ENCODE data around the gene FN1.

Gene FN1

DNA sequence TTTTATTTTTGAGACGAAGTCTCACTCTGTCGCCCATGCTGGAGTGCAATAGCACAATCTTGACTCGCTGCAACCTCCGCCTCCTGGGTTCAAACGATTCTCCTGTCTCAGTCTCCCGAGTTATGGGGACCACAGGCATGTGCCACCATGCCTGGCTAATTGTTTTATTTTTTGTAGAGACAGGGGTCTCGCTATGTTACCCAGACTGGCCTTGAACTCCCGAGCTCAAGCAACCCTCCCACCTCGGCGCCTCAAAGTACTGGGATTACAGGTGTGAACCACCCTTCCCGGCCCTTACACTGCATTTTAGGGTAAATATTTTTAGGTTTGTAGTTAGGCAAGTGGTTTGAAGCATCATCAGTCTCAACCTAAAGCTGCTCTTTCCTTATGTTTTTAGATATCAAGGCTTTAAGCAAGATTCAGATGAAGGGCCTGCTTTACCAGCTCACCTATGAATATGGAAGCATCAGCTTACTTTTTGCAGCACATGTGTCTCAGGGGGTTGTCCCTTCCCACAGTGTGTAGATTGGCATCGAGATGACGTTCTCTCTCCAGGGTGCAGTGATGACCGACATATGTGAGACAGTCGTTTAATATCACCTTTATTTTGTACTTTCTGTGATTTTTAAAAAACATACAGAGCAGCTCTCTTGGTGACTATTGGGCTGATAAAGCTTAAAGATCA, 76.8 kb downstream of the FN1 start:
- Histone ChIP-seq H3K27ac (replicated peaks; ENCODE audit: low read length) (no peak overlapping the region), H2BK15ac (ENCODE audit: low read length) (no peak overlapping the region), H3K14ac (ENCODE audit: low read length) (no peak overlapping the region), H3K36me3 (replicated peaks in 1 of 2; ENCODE audit: control insufficient read depth in 2 of 2, insufficient read depth in 2 of 2, low read length in 2 of 2) (peaks cover 10 to 40% of the 10 kb centered on the region in 2 donors), H3K23ac (ENCODE audit: low read depth, low read length, poor library complexity) (no peak overlapping the region), H3K9me3 (replicated peaks in 1 of 2; ENCODE audit: control insufficient read depth in 2 of 2, insufficient read depth in 1 of 2, low read depth in 1 of 2, low read length in 2 of 2) (no peaks in the 10 kb centered on the region), H3K9ac (ENCODE audit: low read depth, low read length, poor library complexity) (no peak overlapping the region), H2BK12ac (ENCODE audit: low read length) (no peak overlapping the region), H3K79me1 (ENCODE audit: low read depth, low read length) (peaks cover 4% of the 10 kb centered on the region), H2AK5ac (ENCODE audit: low read depth, low read length) (no peak overlapping the region), H3K27me3 (ENCODE audit: control insufficient read depth in 3 of 3, insufficient read depth in 3 of 3, low read depth in 1 of 3, low read length in 3 of 3) (no peaks in the 10 kb centered on the region), H3K4ac (ENCODE audit: low read length) (no peak overlapping the region), H3K18ac (ENCODE audit: low read length) (no peak overlapping the region), H3K4me2 (ENCODE audit: insufficient read depth, low read length, poor library complexity, severe bottlenecking) (no peak overlapping the region), H4K91ac (ENCODE audit: low read depth, low read length, poor library complexity) (no peak overlapping the region), H2AFZ (ENCODE audit: low read length) (no peak overlapping the region), H3K4me1 (ENCODE audit: control insufficient read depth in 2 of 2, insufficient read depth in 1 of 2, low read depth in 1 of 2, low read length in 2 of 2) (no peaks in the 10 kb centered on the region), H2BK120ac (ENCODE audit: low read depth, low read length) (no peak overlapping the region), H3K4me3 (ENCODE audit: low read length in 2 of 2) (no peak overlapping the region), H4K8ac (ENCODE audit: low read depth, low read length) (no peak overlapping the region), H2BK5ac (ENCODE audit: low read length) (no peak overlapping the region)
- WGBS, 2 donors (ENCODE audit: extremely low coverage in 2 of 2, insufficient read length in 2 of 2, insufficient replicate concordance in 1 of 2) = no CpG with 5 or more reads among the region's 15 CpGs
- DNase-seq (ENCODE audit: low spot score) = no peak

DNA sequence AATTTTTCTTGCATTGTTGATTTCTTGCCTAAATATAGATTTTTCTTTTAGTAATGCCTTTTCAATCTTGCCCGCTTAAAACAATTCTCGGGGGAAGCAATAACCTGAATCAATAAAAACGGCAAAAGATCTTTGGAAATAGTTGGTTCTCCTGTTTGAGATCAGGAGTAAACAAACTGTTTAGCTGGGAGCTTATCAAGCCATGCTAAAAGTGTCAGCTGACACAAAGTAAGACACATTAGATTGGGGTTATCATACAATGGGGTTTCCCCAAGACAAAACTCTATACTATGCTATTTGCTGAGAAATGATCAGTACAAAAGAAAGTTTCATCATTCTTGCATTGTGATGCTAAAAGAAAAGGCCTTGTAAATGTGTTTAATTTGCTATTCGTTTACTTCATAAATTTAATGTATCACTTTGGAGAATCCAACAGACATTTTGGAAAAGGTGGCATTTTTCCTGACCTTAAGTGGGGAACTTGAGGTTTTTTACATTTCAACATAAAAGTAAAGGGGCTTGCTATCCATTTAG, 77.5 kb downstream of the FN1 start:
- no peak overlapping the region for H4K91ac ChIP-seq (ENCODE audit: low read depth, low read length, poor library complexity)
- WGBS, 2 donors (ENCODE audit: extremely low coverage in 2 of 2, insufficient read length in 2 of 2, insufficient replicate concordance in 1 of 2) = no CpG with 5 or more reads among the region's 4 CpGs
- no peak overlapping the region for H4K8ac ChIP-seq (ENCODE audit: low read depth, low read length)
- DNase-seq (ENCODE audit: low spot score) = no peak
- no peak overlapping the region for H3K4me2 ChIP-seq (ENCODE audit: insufficient read depth, low read length, poor library complexity, severe bottlenecking)
- H3K36me3 ChIP-seq (replicated peaks in 1 of 2; ENCODE audit: control insufficient read depth in 2 of 2, insufficient read depth in 2 of 2, low read length in 2 of 2) = peaks cover 8 to 33% of the 10 kb centered on the region in 2 donors
- no peak overlapping the region for H3K27ac ChIP-seq (replicated peaks; ENCODE audit: low read length)
- H3K27me3 ChIP-seq (ENCODE audit: control insufficient read depth in 3 of 3, insufficient read depth in 3 of 3, low read depth in 1 of 3, low read length in 3 of 3) = no peaks in the 10 kb centered on the region
- H3K9ac ChIP-seq (ENCODE audit: low read depth, low read length, poor library complexity) = no peak overlapping the region
- H2BK5ac ChIP-seq (ENCODE audit: low read length) = no peak overlapping the region
- H3K23ac ChIP-seq (ENCODE audit: low read depth, low read length, poor library complexity) = no peak overlapping the region
- no peak overlapping the region for H2BK120ac ChIP-seq (ENCODE audit: low read depth, low read length)
- H3K18ac ChIP-seq (ENCODE audit: low read length) = no peak overlapping the region
- H3K4ac ChIP-seq (ENCODE audit: low read length) = no peak overlapping the region
- H3K14ac ChIP-seq (ENCODE audit: low read length) = no peak overlapping the region
- peaks cover 2% of the 10 kb centered on the region for H3K79me1 ChIP-seq (ENCODE audit: low read depth, low read length)
- no peak overlapping the region for H2AFZ ChIP-seq (ENCODE audit: low read length)
- no peaks in the 10 kb centered on the region for H3K4me1 ChIP-seq (ENCODE audit: control insufficient read depth in 2 of 2, insufficient read depth in 1 of 2, low read depth in 1 of 2, low read length in 2 of 2)
- H3K9me3 ChIP-seq (replicated peaks in 1 of 2; ENCODE audit: control insufficient read depth in 2 of 2, insufficient read depth in 1 of 2, low read depth in 1 of 2, low read length in 2 of 2) = no peaks in the 10 kb centered on the region
- no peak overlapping the region for H2BK15ac ChIP-seq (ENCODE audit: low read length)
- H2AK5ac ChIP-seq (ENCODE audit: low read depth, low read length) = no peak overlapping the region
- no peak overlapping the region for H3K4me3 ChIP-seq (ENCODE audit: low read length in 2 of 2)
- H2BK12ac ChIP-seq (ENCODE audit: low read length) = no peak overlapping the region

DNA sequence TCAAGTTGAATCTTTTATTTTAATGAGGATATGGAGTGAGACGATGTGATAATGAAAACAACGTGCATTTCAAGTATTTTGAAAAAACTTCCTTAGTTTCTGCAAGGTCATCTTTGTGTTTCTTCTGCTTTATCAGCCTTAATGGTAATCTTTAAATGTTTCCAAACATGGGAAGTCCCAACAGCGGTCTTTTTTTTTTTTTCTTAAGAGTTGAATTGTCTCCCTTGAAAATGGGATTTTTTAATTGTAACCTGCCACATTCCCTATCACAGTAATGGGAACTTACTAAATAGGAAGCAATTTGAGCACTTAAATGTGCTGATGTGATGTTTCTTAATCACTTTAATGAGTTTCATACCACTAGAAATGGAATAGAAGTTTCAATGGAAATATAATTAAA, 78.2 kb downstream of the FN1 start:
- WGBS, 2 donors (ENCODE audit: extremely low coverage in 2 of 2, insufficient read length in 2 of 2, insufficient replicate concordance in 1 of 2) = no CpG with 5 or more reads among the region's 3 CpGs
- Histone ChIP-seq H3K4me1 (ENCODE audit: control insufficient read depth in 2 of 2, insufficient read depth in 1 of 2, low read depth in 1 of 2, low read length in 2 of 2) (no peaks in the 10 kb centered on the region), H3K9ac (ENCODE audit: low read depth, low read length, poor library complexity) (no peak overlapping the region), H3K79me1 (ENCODE audit: low read depth, low read length) (no peaks in the 10 kb centered on the region), H3K4me3 (ENCODE audit: low read length in 2 of 2) (no peak overlapping the region), H3K9me3 (replicated peaks in 1 of 2; ENCODE audit: control insufficient read depth in 2 of 2, insufficient read depth in 1 of 2, low read depth in 1 of 2, low read length in 2 of 2) (no peaks in the 10 kb centered on the region), H3K14ac (ENCODE audit: low read length) (no peak overlapping the region), H4K91ac (ENCODE audit: low read depth, low read length, poor library complexity) (no peak overlapping the region), H2BK15ac (ENCODE audit: low read length) (no peak overlapping the region), H2BK5ac (ENCODE audit: low read length) (no peak overlapping the region), H3K27me3 (ENCODE audit: control insufficient read depth in 3 of 3, insufficient read depth in 3 of 3, low read depth in 1 of 3, low read length in 3 of 3) (no peaks in the 10 kb centered on the region), H3K27ac (replicated peaks; ENCODE audit: low read length) (no peak overlapping the region), H2BK12ac (ENCODE audit: low read length) (no peak overlapping the region), H2BK120ac (ENCODE audit: low read depth, low read length) (no peak overlapping the region), H4K8ac (ENCODE audit: low read depth, low read length) (no peak overlapping the region), H3K23ac (ENCODE audit: low read depth, low read length, poor library complexity) (no peak overlapping the region), H2AK5ac (ENCODE audit: low read depth, low read length) (no peak overlapping the region), H3K36me3 (replicated peaks in 1 of 2; ENCODE audit: control insufficient read depth in 2 of 2, insufficient read depth in 2 of 2, low read length in 2 of 2) (peaks cover 4 to 26% of the 10 kb centered on the region in 2 donors), H3K4me2 (ENCODE audit: insufficient read depth, low read length, poor library complexity, severe bottlenecking) (no peak overlapping the region), H2AFZ (ENCODE audit: low read length) (no peak overlapping the region), H3K18ac (ENCODE audit: low read length) (no peak overlapping the region), H3K4ac (ENCODE audit: low read length) (no peak overlapping the region)
- DNase-seq (ENCODE audit: low spot score) = no peak

DNA sequence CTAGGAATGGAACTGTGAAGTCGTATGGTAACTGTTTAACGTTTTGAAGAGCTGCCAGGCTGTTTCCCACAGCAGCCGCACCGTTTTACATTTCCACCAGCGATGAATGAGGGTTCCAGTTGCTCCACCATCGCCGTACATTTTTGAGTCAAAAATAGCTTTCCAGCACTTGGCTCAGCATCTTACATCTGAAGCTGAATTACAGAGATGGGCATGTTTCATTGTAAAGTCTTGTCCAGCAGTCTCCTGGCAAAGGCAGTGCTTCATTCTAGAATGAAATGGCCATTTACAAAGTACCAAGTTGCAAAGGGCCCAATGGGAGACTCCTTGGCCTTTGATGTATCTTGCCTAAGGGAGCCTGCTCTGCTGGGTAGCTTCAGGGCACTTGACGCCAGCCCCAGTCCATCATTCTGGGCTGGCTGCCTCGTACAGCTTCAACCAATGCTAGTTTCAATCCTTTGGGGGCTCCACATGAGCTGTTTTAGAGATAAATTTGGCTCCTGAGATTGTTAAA, 78.9 kb downstream of the FN1 start:
- Histone ChIP-seq H3K14ac (ENCODE audit: low read length) (no peak overlapping the region), H2BK15ac (ENCODE audit: low read length) (no peak overlapping the region), H3K4ac (ENCODE audit: low read length) (no peak overlapping the region), H3K18ac (ENCODE audit: low read length) (no peak overlapping the region), H4K8ac (ENCODE audit: low read depth, low read length) (no peak overlapping the region), H3K27ac (replicated peaks; ENCODE audit: low read length) (no peak overlapping the region), H2AK5ac (ENCODE audit: low read depth, low read length) (no peak overlapping the region), H3K9me3 (replicated peaks in 1 of 2; ENCODE audit: control insufficient read depth in 2 of 2, insufficient read depth in 1 of 2, low read depth in 1 of 2, low read length in 2 of 2) (no peaks in the 10 kb centered on the region), H2BK120ac (ENCODE audit: low read depth, low read length) (no peak overlapping the region), H3K4me3 (ENCODE audit: low read length in 2 of 2) (no peak overlapping the region), H3K4me2 (ENCODE audit: insufficient read depth, low read length, poor library complexity, severe bottlenecking) (no peak overlapping the region), H3K9ac (ENCODE audit: low read depth, low read length, poor library complexity) (no peak overlapping the region), H3K36me3 (replicated peaks in 1 of 2; ENCODE audit: control insufficient read depth in 2 of 2, insufficient read depth in 2 of 2, low read length in 2 of 2) (peaks cover 2 to 20% of the 10 kb centered on the region in 2 donors), H3K27me3 (ENCODE audit: control insufficient read depth in 3 of 3, insufficient read depth in 3 of 3, low read depth in 1 of 3, low read length in 3 of 3) (no peaks in the 10 kb centered on the region), H2BK5ac (ENCODE audit: low read length) (no peak overlapping the region), H3K79me1 (ENCODE audit: low read depth, low read length) (no peaks in the 10 kb centered on the region), H3K23ac (ENCODE audit: low read depth, low read length, poor library complexity) (no peak overlapping the region), H2AFZ (ENCODE audit: low read length) (no peak overlapping the region), H4K91ac (ENCODE audit: low read depth, low read length, poor library complexity) (no peak overlapping the region), H3K4me1 (ENCODE audit: control insufficient read depth in 2 of 2, insufficient read depth in 1 of 2, low read depth in 1 of 2, low read length in 2 of 2) (no peaks in the 10 kb centered on the region), H2BK12ac (ENCODE audit: low read length) (no peak overlapping the region)
- WGBS, 2 donors (ENCODE audit: extremely low coverage in 2 of 2, insufficient read length in 2 of 2, insufficient replicate concordance in 1 of 2) = no CpG with 5 or more reads among the region's 9 CpGs
- DNase-seq (ENCODE audit: low spot score) = no peak

Data from neuronal stem cell (in vitro differentiated cells).